Hematopoietic multipotent progenitor cell treated with erythropoietin and hydrocortisone succinate and interleukin-3 and kit ligand, for 17 days (in vitro differentiated cells): ENCODE measurements around the gene THSD7A.

ENCODE experiments used
- DNase-seq: peaks from one replicate; pipeline ENCODE4 v3.0.0-alpha.2; 2015; ENCODE audit warnings: low spot score

Gene THSD7A, protein sequence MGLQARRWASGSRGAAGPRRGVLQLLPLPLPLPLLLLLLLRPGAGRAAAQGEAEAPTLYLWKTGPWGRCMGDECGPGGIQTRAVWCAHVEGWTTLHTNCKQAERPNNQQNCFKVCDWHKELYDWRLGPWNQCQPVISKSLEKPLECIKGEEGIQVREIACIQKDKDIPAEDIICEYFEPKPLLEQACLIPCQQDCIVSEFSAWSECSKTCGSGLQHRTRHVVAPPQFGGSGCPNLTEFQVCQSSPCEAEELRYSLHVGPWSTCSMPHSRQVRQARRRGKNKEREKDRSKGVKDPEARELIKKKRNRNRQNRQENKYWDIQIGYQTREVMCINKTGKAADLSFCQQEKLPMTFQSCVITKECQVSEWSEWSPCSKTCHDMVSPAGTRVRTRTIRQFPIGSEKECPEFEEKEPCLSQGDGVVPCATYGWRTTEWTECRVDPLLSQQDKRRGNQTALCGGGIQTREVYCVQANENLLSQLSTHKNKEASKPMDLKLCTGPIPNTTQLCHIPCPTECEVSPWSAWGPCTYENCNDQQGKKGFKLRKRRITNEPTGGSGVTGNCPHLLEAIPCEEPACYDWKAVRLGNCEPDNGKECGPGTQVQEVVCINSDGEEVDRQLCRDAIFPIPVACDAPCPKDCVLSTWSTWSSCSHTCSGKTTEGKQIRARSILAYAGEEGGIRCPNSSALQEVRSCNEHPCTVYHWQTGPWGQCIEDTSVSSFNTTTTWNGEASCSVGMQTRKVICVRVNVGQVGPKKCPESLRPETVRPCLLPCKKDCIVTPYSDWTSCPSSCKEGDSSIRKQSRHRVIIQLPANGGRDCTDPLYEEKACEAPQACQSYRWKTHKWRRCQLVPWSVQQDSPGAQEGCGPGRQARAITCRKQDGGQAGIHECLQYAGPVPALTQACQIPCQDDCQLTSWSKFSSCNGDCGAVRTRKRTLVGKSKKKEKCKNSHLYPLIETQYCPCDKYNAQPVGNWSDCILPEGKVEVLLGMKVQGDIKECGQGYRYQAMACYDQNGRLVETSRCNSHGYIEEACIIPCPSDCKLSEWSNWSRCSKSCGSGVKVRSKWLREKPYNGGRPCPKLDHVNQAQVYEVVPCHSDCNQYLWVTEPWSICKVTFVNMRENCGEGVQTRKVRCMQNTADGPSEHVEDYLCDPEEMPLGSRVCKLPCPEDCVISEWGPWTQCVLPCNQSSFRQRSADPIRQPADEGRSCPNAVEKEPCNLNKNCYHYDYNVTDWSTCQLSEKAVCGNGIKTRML (N-terminal part only)

GRCh38 chr7:11831736-11832495, at the start of gene THSD7A:
TSS of gene THSD7A (minus strand) at chr7:11832198. CDS start at chr7:11831946, 252 bp downstream.
- no peak for DNase-seq

- DNase-seq: no peak
These were observed 49.7 kb upstream of the THSD7A start for GRCh38 chr7:11881680-11882079.

- DNase-seq: no peak
These were observed 43.6 kb upstream of the THSD7A start for GRCh38 chr7:11875635-11876034.

DNA sequence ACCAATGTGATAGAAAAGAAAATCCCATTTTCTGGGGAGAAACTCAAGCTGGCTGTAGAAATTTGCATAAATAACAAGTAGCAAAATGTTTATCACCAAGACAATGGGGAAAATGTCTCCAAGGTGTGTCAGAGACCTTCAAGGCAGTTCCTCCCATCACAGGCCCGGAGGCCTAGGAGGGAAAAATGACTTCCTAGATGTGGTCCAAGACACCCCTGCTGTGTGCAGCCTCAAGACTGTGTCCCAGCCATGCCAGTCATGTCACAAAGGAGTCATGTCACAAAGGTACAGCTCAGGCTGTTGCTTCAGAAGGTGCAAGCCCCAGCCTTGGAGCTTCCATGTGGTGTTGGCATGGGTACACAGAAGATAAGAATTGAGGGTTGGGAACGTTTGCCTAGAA, 33.7 kb upstream of the THSD7A start:
- DNase-seq: no peak

GRCh38 chr7:11858622-11859302, 26.8 kb upstream of the THSD7A start:
- DNase-seq: no peak

DNA sequence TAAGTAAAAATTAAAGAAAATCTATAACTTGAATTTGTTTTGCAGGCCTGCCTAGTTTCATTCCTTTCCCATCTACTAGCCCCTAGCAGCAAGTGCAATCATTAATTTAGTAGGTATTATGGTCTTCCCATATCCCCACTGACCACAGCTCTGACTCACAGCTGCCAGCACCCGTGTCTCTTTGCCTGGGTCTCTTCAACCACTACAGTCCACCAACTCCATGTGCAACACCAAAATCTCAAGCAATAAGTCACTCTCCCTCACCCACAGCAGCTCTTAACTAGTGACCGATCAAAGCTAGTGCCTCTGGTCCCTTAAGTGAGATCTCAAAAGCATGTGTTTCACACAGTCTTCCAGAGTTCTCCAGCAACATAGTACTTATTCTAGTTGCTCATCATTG, 26.0 kb upstream of the THSD7A start:
- no peak for DNase-seq

GRCh38 chr7:11848251-11848650, 16.3 kb upstream of the THSD7A start:
- DNase-seq: no peak

- no peak for DNase-seq
These were observed 15.3 kb upstream of the THSD7A start for GRCh38 chr7:11847336-11847735.

DNA sequence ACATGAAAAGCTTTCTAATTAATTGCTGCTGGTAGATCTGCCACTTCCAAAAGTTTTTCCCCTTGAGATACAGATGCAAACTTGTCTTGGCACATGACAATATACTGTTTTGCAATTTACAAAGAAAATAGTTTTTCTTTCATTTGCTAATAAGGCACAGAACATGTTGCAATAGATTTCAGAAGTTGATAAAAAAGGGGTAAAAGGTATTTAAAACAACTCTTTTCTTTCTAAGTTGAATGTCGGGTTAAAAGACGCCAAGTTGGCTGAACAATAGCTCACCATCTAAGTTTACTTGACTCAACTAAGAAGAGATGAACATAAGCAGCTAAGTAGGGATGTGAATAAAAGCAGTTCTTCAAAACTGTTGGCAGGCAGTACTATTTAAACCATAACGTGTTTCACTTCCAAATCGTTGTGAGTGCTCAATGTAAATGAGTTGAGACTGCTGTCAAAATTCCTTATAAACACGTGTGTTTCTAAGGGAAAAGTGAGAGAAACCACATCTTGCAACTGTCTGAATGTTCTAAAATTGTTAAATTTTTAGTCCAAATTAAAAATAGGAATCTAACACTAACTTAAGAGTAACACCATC, 14.5 kb upstream of the THSD7A start:
- no peak for DNase-seq

- no peak for DNase-seq
These were observed 11.2 kb upstream of the THSD7A start for GRCh38 chr7:11843113-11843765.

- DNase-seq: no peak
These were observed 9.7 kb upstream of the THSD7A start for GRCh38 chr7:11841657-11842056.

DNA sequence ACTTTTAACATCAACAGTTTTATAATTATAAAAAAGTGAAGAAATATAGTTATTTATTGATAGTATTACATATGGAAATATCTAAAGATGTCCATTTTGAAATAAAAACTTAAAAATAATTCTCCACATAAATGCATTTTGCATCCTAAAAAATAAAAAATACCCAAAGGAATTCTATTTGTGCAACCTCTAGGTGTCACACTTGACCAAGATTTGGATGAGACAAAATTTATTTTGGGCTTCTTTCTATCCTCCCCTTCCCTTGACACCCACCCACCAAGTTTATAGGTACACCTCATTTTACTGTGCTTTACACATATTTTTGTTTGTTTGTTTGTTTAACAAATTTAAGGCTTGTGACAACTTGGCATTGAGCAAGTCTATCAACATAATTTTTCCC, 3.3 kb upstream of the THSD7A start:
- DNase-seq: no peak

DNA sequence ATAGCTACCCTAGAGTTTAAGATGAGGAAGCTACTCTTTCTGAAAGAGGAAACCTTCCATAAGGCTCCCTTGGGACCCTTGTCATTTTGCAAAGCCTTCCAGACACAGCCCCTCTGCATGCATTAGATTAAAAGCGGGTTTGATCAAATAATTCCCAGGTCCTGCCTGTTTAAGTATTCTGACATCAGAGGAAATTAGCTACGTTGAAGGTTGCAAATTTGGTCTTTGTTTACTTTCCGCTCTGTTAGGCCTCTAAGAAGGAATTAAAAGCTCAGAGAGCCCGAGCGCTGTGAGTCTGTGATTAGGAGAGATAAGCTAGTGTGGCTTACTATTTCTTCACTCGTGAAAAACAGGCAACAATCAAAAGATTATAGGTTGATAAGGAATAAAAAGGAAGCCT, 1.4 kb upstream of the THSD7A start:
- no peak for DNase-seq

DNA sequence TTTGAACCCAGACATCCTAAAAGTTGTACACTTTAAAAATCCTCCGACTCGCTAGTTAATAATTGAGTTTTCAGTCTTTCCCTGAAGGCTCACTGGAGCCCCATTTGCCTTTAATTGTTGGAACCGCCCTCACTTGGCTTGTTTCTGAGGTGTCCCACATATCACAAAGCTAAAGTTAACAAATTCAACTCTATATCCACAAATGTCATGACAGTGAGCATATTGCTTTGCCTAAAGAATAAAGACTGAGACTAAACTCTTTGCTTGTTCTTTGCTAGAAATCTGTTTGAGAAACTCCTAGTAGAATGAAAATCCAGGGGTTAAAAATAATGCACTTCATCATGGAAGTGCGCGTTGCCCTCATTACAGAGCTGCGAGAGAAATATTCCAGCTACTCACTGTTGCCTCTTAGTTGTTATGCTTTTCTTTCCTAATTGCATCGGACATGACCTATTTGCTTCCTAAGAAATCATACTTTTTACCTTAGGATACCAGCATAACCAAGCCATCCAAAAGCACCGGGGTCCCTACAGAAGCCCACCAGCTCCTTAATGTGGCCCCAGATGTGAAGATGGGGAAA, 752 bp downstream of the THSD7A start:
- DNase-seq: no peak

DNA sequence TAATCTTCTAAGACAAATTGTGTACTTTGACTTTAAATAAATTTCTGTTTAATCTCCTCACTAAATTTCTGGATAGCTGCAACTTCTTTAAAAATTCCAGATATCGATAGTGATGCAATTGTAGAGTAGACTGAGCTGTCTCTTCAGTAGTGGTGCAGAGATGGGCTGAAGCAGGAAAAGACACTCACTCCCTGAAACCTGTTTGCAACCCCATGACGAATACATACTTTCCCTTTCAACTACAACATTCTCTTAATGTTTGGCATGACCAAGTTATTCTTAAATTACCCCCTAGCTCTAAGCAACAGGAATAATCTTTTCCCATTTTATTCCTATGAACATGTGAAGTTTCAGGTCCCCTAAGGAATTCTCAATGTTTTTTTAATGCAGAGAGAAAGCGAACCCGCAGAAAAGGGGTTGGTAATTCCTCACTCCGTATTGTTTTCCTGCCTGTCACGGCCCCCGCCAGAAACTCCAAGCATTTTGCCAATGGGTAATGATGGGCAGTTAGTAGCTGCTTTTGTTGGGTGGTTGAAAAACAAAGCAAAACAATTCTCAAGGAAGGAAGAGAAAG, 1.3 kb downstream of the THSD7A start:
- no peak for DNase-seq

DNA sequence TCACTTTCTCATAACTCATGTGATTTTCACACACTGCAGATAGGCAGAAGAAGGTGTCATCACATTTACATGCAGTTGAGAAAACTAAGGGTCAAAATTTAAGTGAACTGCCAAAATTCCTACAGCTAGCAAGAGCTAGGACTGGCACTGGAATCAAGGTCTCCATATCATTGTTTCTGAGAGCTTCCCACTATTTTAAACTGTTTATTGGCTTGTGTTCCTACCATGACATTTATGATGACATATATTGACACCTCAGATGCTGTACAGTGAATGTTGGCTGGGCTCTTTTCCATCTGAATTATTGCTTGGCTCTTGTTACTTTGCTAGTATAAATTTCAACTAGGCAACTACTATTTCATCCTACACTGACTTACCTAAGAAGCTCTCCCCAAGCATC, 2.0 kb downstream of the THSD7A start:
- DNase-seq: no peak

GRCh38 chr7:11819947-11820346, 12.1 kb downstream of the THSD7A start:
- no peak for DNase-seq

- no peak for DNase-seq
These were observed 12.7 kb downstream of the THSD7A start for GRCh38 chr7:11819271-11819670.

GRCh38 chr7:11818281-11818680, 13.7 kb downstream of the THSD7A start:
- no peak for DNase-seq
